Globus pallidus (tissue), 1 donor: ENCODE data around the gene IMPG2.

Experiments used
- DNase-seq: peaks from one replicate; pipeline ENCODE4 v3.0.0-alpha.2; 2015; ENCODE audit warnings: low spot score

Gene IMPG2

DNA sequence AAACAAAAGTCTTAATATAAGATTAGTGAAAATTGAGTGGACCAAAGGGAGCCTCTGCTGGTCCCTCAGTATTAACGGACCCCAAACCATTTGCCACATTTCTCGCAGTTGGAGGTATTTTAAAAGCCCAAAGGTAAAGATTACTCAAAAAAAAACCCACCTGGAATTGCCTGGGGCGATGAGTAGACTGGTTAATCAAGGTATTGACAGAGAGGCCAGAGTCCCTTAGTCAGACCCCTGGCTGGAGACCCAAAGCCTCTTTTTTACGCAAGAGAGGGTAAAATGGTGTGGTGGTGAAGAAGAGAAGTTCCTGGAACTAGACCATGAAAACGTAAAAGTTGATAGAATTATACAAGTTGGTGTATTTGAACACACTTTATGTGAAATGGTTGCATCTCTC lies 137.2 kb downstream of the IMPG2 start:
- no peak for DNase-seq

- no peak for DNase-seq
Measured at GRCh38 chr3:101182734-101183133, 137.6 kb downstream of the IMPG2 start.

GRCh38 chr3:101181801-101182200 lies 138.6 kb downstream of the IMPG2 start:
- DNase-seq, result no peak

GRCh38 chr3:101179637-101180036 lies 140.7 kb downstream of the IMPG2 start:
- DNase-seq, result no peak

GRCh38 chr3:101177577-101177976 lies 142.8 kb downstream of the IMPG2 start:
- no peak for DNase-seq
